ENCODE measurements around the gene ACR.

ACR gene

GRCh38 chr22:50719814-50720300, 18.1 kb upstream of the ACR start:
- no peaks in the 10 kb centered on the region for H3K27me3 ChIP-seq (ENCODE audit: low read depth, low read length)
- H2AFZ ChIP-seq (ENCODE audit: low read depth, low read length) = no peak overlapping the region
- H3K9me3 ChIP-seq (ENCODE audit: insufficient read depth, low read length) = no peaks in the 10 kb centered on the region
- TF ChIP-seq CTCF (IDR thresholded peaks at IDR 0.05; ENCODE audit: low read depth, low read length) (no peak), EZH2phosphoT487 (IDR thresholded peaks at IDR 0.05; ENCODE audit: low read depth) (no peak)
- H3K36me3 ChIP-seq (replicated peaks; ENCODE audit: low read depth, low read length) = no peaks in the 10 kb centered on the region
- H3K79me2 ChIP-seq (ENCODE audit: low read length) = no peaks in the 10 kb centered on the region
- no peaks in the 10 kb centered on the region for H4K20me1 ChIP-seq (ENCODE audit: insufficient read depth, low read length)
- no peak overlapping the region for H3K27ac ChIP-seq (ENCODE audit: low read length)
- H3K9ac ChIP-seq (ENCODE audit: low read length) = no peak overlapping the region
- H3K4me3 ChIP-seq (ENCODE audit: low read length) = no peak overlapping the region
- no peak overlapping the region for H3K4me2 ChIP-seq (ENCODE audit: low read length)
- peaks cover 6% of the 10 kb centered on the region for H3K4me1 ChIP-seq (ENCODE audit: low read length)

- Histone ChIP-seq H3K27ac (ENCODE audit: low read length) (no peak overlapping the region), H2AFZ (ENCODE audit: low read depth, low read length) (no peak overlapping the region), H3K4me1 (ENCODE audit: low read length) (peaks cover 6% of the 10 kb centered on the region), H3K79me2 (ENCODE audit: low read length) (no peaks in the 10 kb centered on the region), H3K36me3 (replicated peaks; ENCODE audit: low read depth, low read length) (no peaks in the 10 kb centered on the region), H3K4me2 (ENCODE audit: low read length) (no peak overlapping the region), H3K9ac (ENCODE audit: low read length) (no peak overlapping the region), H4K20me1 (ENCODE audit: insufficient read depth, low read length) (no peaks in the 10 kb centered on the region), H3K4me3 (ENCODE audit: low read length) (no peak overlapping the region), H3K27me3 (ENCODE audit: low read depth, low read length) (no peaks in the 10 kb centered on the region), H3K9me3 (ENCODE audit: insufficient read depth, low read length) (no peaks in the 10 kb centered on the region)
- TF ChIP-seq EZH2phosphoT487 (IDR thresholded peaks at IDR 0.05; ENCODE audit: low read depth) = no peak
- TF ChIP-seq CTCF (IDR thresholded peaks at IDR 0.05; ENCODE audit: low read depth, low read length) = no peak
These were observed 17.4 kb upstream of the ACR start for GRCh38 chr22:50720301-50721256.

- no peak for TF ChIP-seq EZH2phosphoT487 (IDR thresholded peaks at IDR 0.05; ENCODE audit: low read depth)
- TF ChIP-seq CTCF (IDR thresholded peaks at IDR 0.05; ENCODE audit: low read depth, low read length) = no peak
- Histone ChIP-seq H3K27me3 (ENCODE audit: low read depth, low read length) (no peaks in the 10 kb centered on the region), H3K4me3 (ENCODE audit: low read length) (no peak overlapping the region), H4K20me1 (ENCODE audit: insufficient read depth, low read length) (no peaks in the 10 kb centered on the region), H3K9me3 (ENCODE audit: insufficient read depth, low read length) (no peaks in the 10 kb centered on the region), H3K79me2 (ENCODE audit: low read length) (no peaks in the 10 kb centered on the region), H2AFZ (ENCODE audit: low read depth, low read length) (no peak overlapping the region), H3K9ac (ENCODE audit: low read length) (no peak overlapping the region), H3K4me2 (ENCODE audit: low read length) (no peak overlapping the region), H3K27ac (ENCODE audit: low read length) (no peak overlapping the region), H3K36me3 (replicated peaks; ENCODE audit: low read depth, low read length) (no peaks in the 10 kb centered on the region), H3K4me1 (ENCODE audit: low read length) (peaks cover 6% of the 10 kb centered on the region)
These were observed 16.7 kb upstream of the ACR start for GRCh38 chr22:50721257-50721844.

DNA sequence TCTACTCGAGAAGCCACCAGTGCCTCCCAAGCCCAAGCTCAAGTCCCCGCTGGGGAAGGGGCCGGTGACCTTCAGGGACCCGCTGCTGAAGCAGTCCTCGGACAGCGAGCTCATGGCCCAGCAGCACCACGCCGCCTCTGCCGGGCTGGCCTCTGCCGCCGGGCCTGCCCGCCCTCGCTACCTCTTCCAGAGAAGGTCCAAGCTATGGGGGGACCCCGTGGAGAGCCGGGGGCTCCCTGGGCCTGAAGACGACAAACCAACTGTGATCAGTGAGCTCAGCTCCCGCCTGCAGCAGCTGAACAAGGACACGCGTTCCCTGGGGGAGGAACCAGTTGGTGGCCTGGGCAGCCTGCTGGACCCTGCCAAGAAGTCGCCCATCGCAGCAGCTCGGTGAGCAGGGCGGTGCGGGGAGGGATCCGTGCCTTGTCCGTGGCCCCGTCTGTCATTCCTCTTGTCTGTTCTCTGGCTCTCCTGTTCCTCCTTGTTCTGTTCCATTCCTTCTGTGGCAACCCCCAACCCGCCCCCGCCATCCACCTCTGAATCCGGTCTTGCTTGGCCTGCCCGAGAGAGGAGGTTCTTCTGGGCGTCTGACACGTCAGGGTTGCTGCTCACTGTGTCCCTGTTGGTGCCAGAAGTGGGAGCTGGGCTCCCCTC, 15.8 kb upstream of the ACR start:
- H3K36me3 ChIP-seq (replicated peaks; ENCODE audit: low read depth, low read length) = no peaks in the 10 kb centered on the region
- no peak overlapping the region for H3K4me3 ChIP-seq (ENCODE audit: low read length)
- H3K4me2 ChIP-seq (ENCODE audit: low read length) = no peak overlapping the region
- H3K9me3 ChIP-seq (ENCODE audit: insufficient read depth, low read length) = no peaks in the 10 kb centered on the region
- H2AFZ ChIP-seq (ENCODE audit: low read depth, low read length) = no peak overlapping the region
- no peaks in the 10 kb centered on the region for H4K20me1 ChIP-seq (ENCODE audit: insufficient read depth, low read length)
- no peak overlapping the region for H3K9ac ChIP-seq (ENCODE audit: low read length)
- H3K79me2 ChIP-seq (ENCODE audit: low read length) = no peaks in the 10 kb centered on the region
- H3K27ac ChIP-seq (ENCODE audit: low read length) = no peak overlapping the region
- peaks cover 6% of the 10 kb centered on the region for H3K4me1 ChIP-seq (ENCODE audit: low read length)
- TF ChIP-seq CTCF (IDR thresholded peaks at IDR 0.05; ENCODE audit: low read depth, low read length) = no peak
- no peak for TF ChIP-seq EZH2phosphoT487 (IDR thresholded peaks at IDR 0.05; ENCODE audit: low read depth)
- H3K27me3 ChIP-seq (ENCODE audit: low read depth, low read length) = no peaks in the 10 kb centered on the region

All from OCI-LY3 (cell line).